Erythroblast (primary cell): ENCODE results near the gene DYTN.

Experiments used
- DNase-seq, 2 experiments: peaks; one replicate each; lab custom pipeline; 2025; lab: John Stamatoyannopoulos, UW
- GATA1 ChIP-seq: IDR thresholded peaks from 2 replicates; pipeline ENCODE4 v1.6.1; 2011; ENCODE audit warnings: low read depth, mild to moderate bottlenecking, control low read depth, low read length, moderate library complexity
- POLR2A ChIP-seq: IDR thresholded peaks from 2 replicates; pipeline ENCODE4 v1.6.1; 2011; ENCODE audit warnings: mild to moderate bottlenecking, low read length

DYTN gene

DNA sequence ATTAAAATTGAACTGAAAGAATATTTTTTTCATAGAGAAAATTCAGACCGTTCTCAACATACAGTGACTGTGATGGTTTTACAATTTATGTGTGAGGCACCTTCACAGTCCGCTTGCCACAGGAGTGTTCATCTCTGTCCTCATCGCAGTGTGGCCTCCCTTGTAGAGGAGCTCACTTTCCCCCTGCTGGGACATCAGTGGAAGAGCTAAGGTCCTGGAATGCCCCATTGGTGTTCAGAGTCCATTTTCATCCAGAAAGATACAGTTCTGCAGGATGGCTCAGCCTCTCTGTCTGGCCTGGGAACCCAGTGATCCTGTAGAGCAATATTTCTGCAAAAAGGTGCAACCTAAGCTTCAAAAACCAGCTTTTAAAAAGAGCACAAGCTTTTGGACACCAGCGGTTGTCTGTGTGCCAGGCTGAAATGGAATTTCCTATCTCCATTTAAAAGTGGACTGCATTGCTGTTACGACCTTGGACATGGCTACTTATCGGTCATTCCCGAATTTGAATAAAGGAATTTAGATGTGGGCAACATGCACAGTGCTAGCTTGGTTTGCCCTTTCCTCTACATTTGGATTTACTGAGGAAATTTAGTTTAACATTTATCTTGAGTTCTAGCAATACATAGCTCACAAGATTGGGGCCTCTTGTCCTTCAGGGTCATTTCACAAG, 102.6 kb downstream of the DYTN start:
- DNase-seq, result no peak
- no peak for TF ChIP-seq POLR2A
- TF ChIP-seq GATA1, result no peak

DNA sequence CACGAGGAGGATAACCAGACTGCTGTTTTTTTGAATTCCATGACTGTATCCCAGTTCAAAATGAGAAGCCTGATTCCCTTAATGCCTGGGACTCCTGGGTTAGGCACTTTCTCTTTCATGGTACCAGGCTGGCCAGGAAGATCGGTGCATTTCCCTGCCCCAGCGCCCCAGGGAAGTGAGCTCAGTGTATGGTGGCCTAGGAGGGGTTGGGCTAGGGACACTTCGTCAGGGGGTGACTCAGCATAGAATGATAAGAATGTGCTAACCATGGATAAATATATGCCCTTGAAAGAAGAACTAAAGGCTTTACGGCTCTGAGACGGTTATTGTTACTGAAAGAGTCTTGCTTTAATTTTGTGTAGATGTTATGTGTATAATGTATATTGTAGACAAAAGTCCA, 103.4 kb downstream of the DYTN start:
- peak; percentile 26 to 52 for DNase-seq
- no peak for TF ChIP-seq POLR2A
- TF ChIP-seq GATA1, result no peak

DNA sequence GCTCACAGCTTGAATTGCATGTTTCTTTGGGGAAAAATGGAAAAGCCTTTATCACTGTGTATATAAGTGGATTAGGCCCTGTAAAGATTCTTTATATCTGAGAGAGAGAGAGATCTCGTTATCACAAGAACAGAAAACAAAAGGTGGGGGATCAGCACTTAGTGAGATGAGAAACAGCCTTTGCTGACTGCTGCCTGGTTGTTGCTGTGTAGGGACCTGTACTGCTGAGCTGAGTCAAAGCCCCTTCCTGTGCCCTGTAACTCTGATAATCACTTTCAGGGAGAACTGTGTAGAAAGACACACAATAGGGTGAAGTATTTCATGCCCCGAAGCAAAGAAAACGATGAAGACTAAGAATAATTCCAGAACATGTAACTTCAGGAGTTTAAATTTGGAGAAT, 106.5 kb downstream of the DYTN start:
- TF ChIP-seq GATA1 (no peak), POLR2A (no peak)
- no peak for DNase-seq

DNA sequence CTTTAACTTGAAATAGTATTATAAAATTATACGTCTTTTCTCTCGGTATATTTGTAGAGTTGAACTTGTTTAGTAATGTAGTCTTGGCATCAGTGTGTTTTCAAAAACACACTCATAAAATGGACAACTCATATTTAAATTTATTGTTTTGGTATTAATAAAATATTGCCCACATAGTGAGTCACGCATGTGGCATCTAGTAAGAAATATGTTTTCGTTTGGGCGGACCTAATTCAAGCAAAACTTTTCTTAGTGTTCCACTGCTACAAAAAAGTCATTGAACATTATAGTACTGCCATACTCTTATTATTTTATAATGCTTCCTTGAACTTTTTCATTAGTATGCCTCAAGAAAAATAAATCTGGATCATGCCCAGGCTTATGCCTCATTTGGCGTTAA, 107.0 kb downstream of the DYTN start:
- no peak for DNase-seq
- TF ChIP-seq POLR2A (no peak), GATA1 (no peak)

DNA sequence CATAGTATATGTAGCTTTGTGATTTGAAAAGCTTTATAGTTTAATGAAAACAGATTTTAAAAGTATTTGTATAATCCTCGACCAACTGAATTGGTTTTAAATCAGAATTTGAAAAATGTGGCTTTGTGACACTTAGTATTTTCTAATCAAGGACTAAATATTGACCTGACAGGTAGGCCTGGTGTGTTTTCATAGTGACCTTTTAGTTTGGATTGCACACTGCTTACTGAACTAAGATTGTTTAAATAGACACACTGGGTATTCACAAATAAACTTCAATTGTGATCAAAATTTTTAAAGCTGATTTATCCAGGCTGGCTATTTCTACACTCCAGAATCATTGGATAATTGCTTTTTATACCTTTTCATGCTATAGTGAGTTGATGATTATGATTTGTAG, 107.7 kb downstream of the DYTN start:
- TF ChIP-seq POLR2A (no peak), GATA1 (no peak)
- DNase-seq, result no peak

DNA sequence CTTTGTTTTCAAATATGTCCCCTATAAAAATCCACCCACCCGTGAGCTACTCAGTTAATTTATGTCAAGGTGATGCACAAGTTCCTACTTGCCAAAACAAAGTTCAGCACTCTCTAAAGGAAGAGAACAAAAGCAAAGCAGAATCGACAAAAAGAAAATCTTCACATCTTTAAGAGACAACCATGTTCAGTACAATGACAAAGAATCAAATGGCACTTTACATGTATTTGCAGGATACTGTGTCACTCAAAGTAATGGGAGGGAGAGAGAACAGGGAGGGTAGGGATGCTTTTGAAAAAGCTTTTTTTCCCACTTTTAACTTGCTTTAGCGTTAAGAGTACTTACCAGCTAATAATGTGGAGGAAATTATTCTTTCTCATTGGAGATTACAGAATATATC, 115.0 kb downstream of the DYTN start:
- no peak for TF ChIP-seq POLR2A
- no peak for DNase-seq
